NCI-H187 (cell line): ENCODE data around the gene NR1H4.
"Not testable (repeated sequence)": the region's sequence is repeated elsewhere in the genome, so short reads cannot be mapped to it uniquely, and the experiment has no call there.

Experiments
- DNase-seq, 2 experiments: peaks; one replicate each; lab custom pipeline; 2025; lab: John Stamatoyannopoulos, UW

NR1H4 gene

DNA sequence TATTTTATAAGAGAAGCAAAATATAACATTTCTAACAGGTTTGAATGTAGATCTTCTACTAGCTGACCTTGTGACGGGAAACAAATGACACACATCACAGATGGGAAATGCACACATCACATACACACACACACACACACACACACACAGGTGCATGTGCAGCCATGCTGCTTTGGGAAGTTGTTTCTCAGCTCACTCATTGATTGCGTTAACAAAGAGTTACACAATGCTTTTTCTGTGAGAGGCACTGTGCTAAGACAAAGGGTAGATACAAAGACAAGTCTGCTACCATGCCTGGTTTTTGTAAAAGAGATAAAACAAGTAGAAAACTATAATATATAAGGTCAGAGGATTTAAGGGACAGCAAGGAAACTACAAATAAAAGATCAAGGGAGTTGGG, 1.3 kb upstream of the NR1H4 start:
- no peak for DNase-seq

DNA sequence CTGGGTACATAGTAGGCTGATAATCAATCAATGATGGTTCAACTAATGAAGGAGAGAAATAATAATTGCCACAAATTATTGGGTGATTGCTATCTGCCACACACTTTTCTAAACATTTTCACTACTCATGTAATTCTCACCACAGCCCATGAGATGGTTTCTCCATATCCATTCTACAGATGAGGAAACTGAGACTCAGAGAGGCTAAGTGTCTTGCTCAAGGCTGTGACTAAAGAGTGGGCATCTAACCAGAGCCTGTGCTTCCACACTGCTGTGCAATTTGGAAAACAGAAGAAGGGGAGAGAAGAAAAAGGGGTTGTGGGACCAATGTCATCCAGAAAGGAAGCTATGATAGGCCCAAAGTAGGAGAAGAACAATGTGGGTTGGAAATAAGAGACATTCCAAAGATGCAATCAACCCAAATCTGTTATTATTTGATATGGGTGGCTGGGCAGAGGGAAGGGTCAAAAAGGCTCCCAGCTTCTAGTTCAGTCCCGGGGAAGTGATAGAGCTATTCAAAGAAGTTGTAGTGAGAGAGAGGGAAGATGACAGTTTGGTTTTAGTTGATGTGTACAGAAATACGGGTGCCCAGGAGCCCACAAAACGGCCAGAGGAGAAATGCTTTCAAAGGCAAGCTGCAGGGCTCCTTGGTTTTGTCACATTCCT, 483 bp upstream of the NR1H4 start:
- no peak for DNase-seq

DNA sequence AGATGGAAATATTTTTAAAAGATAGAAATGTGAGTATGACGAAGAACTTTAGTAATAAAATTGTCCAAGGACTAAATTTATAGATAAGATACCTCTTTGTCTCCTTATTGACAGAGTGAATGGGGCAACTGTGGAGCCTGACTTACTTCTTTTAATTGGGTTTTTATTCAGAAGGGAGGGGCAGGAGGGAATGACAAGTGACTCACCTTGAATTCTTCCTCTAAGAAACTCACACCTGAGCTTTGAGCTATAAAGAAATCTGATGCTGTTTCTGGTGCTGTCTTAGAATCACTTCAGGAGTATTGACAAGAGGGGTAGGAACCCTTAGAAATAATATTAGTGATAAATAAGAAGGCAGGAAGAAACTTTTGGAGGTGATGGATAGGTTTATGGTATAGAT, 951 bp downstream of the NR1H4 start:
- DNase-seq: no peak

DNA sequence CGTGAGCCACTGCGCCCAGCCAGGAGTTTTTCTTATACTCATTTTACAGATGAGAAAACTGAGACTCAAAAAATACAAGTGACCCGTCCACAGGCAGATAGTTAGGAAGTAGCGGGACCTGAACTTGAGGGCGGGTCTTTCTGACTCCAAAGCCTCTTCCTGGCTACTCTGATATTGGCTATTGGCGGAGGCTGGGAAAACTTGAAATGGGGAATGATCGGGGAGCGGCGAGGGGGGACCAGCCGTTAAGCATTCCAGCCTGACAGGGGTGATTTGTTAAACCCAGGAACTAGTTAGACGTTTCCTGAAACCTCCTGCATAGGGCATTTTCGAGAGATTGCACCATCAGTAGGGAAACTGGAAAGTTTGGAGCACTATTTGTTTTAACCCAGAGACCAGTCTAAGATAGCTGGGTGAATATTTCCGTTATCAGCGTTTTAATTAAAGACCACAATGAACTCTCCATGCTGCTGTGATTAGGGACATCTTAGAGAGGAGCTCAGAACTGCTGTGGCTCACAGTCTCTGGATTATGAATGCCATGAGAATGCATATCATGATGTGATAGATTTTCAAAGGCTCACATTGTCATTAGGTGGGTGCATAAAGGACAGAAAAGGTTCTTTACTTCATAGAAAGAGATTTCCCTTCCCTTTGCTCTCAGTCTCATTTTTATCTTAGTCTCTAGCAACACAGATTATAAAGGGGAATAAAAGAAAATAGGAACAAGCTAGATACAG, 2.5 kb downstream of the NR1H4 start:
- DNase-seq: no peak

DNA sequence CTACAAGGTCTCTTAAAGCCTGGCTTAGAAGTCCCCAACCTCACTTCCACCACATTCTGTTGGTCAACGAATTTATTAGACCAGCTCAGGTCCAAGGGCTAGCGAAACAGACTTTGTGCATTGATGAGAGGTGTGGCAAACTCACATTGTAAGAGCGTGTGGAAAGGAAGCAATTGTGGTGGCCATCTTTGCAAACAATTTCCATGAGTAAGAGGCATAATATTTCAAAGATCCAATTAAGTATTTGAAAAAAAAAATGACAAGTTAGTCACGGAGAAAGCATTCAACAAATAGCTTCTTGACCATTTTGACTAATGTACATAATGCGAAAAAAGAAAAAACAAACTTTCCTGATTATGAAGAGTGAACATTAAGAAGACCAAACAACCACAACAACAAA, 7.4 kb downstream of the NR1H4 start:
- DNase-seq: no peak

DNA sequence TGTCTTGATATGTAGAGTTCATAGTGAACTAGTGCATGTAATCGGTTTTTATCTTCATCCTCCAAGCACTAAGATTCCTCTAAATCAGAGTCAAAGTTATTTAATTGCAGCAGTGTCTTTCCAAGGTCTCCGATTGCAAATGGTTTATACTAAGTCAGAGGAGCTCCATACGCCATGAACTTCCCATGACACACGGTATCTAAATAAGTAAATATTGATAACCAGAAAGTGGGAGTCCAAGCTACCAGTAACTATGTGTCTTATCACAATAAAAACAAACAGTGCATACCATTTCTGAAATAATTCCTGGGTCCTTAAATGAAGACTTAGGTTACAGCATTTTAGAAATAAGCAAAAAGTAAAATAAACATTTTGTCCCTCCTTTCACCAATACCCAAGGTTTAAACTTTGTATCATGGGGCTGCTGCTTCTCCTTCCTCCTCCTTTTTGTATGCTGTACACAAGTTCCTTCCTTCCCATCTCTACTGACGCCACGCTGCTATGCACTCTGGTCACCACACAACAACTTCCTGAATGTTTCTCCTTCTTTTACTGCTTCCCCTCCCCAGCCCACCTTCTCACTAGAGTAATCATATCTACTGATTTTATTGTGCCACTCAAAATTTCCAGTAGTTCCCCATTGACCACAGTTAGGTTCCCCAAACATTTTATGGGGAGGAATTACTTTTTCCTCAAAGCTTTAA, 10.7 kb downstream of the NR1H4 start:
- no peak for DNase-seq

DNA sequence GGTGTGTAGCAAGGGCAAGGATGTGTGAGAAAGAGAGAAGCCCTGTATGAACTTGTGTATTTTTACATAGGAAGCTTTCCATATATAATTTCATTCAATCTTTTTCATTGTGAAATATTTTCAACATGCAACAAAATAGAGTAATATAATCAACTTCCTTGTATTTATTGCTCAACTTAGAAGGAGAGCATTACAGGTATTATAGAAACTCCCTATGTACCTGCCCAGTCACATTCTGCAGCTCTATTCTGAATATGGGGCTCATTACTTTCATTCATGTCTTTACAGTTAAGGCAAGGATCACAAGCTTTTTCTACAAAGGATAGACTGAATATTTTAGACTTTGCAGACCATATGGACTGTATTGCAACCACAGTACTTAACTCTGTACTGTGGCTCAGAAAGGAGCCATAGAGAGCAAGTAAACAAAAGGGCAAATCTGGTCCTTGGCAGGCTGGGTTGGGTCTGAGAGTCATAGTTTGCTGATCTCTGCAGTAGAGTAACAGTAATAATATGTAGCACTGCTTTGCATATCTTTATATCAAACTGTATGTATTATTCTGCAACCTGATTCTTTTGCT, 11.3 kb downstream of the NR1H4 start:
- DNase-seq: no peak

DNA sequence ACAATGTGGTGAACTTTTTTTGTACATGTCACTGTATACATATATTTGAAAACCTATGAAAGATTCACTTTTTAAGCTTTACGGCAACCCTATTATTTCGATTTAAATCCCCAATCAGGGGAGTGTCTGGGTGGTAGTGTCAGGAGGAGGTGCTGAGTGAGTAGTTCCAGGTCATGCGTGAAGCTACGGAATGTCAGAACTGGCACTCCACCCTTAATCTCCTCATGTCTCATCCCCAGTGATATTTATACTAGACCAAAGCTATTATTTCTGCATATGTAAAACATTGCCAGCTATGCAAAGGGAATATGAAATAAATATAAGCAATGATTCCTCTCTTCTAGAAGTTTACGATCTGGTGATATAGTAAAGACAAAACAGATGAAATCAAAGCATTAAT, 12.3 kb downstream of the NR1H4 start:
- DNase-seq: no peak

DNA sequence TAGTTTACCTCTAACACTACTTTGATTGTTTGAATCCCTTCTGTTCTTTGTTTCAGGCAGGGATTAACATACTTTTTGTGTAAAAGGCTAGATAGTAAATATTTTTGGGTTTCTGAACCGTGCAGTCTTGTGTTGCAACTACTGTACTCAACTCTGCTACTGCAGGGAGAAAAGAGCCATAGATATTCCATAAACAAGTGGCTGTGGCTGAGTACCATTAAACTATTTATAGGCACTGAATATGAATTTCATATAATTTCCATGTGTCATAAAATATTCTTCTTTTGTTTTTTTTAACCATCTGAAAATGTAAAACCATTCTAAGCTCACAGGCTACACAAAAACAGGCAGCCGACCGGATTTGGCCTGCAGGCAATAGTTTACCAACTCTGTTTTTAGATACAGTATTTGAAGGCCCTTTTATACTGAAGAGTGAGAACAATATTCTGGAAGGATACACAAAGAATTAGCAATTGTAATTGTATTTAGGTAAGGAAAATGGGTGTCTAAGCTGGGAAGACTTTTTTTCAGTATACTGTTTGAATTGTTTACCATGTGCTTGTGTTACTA, 15.7 kb downstream of the NR1H4 start:
- no peak for DNase-seq

DNA sequence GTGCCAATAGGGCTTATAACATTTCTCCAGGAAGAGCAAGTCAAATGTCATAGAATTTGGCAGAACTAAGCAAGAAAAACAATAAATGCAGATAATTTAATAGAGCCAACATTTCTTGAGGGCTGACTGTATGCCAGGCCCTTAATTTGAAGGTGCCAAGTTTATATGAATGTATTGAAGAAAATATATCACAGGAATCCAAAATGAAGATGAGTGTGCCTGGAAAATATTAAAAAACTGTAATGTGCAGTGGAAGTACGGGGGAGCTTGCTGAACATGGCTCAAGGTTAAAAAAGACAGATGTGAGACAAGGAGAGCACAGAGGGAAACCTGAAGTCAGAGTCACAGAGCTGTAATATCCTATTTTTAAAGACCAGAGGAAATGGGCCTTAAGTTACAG, 16.4 kb downstream of the NR1H4 start:
- no peak for DNase-seq

DNA sequence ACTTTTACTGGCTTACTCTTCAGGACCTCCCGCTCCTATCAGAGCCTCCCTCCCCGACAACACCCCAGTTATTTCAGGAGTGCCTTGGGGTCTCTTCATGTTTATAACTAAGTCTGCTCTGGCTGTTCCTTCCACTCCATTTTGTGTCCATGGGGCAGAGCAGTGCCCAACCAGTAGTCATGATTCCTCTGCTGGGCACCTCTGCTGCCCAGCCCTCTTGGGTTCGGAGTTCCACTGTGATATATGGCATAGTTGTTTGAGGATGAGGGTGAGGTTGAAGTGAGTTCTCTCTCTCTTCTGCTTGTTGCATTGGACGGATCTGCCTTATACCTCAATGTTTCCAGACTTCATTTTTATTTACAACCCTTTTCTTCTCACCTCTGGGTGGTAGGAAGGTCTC, 17.4 kb downstream of the NR1H4 start:
- DNase-seq: no peak

DNA sequence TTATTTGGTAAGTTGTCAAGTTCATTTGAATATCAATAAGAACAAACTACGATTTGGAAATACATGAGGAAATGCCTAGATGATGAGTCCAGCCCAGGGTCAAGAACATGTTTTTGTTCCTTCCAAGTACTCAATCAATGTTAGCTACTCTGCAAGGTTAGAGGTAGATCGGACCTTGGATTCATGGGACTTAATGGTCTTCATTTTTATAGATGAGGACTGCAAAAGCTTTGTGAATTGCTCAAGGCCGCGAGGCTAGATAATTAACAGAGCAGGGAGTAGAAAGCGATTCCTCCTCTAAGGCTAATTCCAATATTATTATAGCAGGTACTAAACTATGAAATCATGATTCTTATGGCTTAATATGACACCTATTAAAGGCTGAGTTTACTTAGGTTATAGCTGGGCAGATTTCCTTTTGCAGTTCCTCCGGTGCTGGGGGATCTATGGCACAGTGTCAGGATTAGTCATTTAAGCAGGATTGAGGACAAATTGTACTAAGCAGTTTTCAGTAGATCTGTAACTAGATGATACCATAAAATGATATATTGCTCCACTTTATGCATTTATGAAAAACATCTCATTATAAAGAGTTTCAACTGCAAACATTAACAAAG, 19.8 kb downstream of the NR1H4 start:
- no peak for DNase-seq

DNA sequence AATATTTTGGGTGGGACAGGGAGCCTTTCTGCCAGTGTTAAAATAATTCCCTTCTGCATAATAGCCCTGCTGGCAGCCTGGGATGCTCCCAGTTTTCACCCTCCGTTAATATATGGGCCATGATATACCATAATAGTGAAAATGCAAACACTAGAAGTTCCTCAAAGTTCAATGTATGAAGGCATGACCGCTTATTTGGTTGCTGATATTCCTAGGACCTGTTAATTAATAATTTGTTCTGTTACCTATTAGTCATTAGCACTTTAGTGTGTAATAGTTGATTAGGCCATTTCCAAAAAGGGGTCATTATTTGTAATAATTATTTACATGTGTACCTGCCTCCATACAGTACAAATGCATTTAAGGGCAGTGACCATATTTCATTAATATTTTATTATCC, 20.4 kb downstream of the NR1H4 start:
- DNase-seq: no peak

DNA sequence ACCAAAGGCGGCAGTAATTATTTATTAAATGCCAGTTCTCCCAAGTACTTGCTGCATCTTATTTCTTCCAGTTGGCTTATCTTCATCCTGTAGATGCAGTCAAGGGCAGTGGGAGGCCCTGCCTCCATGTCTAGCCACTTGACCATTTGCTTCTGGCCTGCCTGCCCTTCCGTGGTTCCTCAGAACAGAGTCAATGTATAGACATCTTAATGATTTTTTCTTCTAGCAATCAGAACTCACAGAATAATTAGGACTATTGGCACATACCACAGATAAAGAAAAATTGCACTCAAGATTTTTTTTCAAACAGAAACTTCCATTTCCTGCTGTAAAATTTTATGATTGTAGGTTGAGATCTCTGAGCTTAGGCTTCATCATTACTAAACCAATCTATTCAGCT, 20.9 kb downstream of the NR1H4 start:
- DNase-seq: no peak

DNA sequence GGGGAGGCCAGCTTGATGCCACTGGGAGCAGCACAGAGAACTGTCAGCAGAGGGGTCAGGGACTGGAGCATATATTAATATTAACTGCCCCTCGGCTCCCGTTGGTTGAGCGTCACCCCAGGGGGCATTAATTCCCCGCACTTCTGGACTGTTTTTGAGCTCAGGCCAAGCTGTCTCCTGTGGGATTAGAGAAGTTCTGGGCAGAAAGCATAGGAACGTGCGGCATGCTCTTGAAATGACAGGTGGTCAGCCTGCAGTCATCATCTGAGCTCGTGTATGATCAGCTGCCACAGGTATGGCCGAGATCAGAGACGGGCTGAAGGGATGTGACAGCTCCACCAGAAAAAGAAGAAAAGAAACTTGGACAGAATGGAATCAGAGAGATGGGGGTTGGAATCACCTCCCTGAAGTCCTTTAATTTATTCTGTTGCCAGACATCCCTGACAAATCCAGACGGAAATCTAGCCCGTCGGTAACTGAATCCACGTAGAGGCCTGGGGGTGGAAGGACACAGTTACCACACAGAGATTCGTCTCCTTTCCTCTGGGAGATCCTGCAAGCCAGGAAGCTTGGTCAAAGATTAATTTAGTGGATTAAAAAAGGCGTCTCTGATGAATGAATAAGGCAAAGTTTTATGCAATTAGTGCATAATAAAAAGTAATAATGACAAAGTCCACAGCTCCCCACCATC, 23.6 kb downstream of the NR1H4 start:
- DNase-seq: no peak

DNA sequence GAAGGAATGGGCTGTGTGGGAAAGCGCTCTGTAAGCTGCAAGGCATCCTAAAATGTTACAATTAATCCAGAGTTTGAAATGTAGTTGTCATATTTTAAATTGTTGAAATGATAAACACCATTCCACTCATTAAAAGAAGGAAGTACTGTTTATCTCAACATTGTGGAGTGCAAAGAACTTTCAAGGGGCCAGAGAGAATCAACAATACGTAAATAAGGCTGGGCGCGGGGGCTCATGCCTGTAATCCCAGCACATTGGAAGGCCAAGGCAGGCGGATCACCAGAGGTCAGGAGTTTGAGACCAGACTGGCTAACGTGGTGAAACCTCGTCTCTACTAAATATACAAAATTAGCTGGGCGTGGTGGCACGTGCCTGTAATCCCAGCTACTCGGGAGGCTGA, 24.5 kb downstream of the NR1H4 start:
- DNase-seq: no peak

DNA sequence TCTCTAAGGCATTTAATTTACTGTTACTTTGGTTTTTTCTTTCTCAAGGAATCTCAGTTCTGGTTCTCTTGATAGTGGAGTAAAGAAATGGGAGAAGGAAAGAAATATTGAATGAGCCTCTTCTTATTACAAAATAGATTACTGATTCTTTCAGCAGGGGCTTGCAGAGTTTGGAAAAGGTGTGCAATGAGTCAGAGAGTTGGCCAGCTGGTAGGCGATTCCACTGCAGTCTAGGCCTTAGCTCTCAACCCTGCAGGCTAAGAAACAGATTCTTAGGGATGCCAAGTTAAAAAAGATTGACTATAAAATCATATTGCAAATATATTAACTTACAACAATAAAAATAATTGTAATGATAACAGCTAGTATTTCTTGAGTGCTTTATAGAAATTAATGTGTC, 25.8 kb downstream of the NR1H4 start:
- DNase-seq: no peak

DNA sequence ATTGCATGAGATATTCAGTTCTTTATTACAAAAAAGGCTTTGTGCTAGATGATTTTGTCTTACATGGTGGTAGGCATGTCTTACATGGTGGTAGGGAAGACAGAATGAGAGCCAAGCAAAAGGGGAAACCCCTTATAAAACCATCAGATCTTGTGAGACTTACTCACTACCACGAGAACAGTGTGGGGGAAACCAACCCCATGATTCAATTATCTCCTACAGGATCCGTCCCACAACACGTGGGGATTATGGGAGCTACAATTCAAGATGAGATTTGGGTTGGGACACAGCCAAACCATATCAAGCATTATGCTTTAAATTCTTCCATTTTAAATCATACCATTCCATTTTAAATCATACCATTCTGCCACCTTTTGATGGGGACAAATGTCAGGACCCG, 29.1 kb downstream of the NR1H4 start:
- DNase-seq: not testable (repeated sequence)

DNA sequence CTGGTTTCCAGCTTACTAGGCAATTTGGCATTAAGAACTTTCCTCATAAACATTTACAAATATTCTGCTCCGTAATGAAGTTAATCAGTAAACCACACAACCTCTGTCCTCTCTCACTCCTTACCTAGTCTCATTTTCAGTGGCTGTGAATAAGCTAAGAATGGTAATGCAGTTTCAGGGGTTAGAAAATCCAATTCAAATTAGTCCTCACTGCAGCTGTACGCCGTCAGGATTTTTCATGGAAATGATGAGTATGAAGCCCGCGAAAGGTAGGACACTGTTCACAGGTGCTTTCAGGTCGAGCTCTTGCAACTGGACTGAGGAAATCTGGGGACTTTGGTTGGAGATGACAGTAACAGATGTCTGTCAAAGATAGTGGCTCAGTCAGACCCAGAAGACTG, 29.6 kb downstream of the NR1H4 start:
- DNase-seq: no peak

DNA sequence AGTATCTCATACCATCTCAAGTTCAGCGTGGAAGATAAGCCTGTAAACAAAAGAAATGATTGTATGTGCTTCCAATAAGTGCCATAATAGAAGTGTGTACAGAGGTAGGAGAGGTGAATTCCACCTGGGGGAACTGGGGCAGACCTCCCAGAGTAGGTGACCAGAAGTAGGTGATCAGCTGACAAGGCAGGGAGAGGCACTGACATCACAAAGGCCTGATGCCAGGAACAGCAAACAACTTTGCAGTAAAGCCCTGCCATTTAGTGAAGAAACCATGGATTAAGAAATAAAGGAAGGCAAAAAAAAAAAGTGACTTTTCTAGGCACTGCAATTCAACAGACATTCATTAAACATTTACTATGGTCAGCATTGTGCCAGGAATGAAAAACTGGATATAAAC, 31.1 kb downstream of the NR1H4 start:
- DNase-seq: no peak

DNA sequence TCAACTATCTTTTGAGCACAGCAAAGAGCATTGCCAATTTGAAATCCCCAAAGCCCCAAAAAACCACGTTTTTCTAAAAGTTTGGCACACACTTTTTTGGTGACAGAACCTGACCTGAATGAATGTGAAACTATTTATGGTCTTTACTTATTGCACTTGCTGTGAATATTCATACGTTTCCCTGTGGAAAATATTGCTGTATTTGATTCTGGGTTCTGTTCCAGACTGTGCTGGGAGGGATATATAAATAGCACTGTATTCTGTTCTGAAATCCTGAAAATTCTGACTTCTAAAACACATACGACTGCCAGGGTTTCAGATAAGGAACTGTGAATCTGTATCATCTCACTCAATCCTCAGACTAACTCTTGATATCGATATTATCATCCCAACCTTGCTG, 35.1 kb downstream of the NR1H4 start:
- DNase-seq: no peak

DNA sequence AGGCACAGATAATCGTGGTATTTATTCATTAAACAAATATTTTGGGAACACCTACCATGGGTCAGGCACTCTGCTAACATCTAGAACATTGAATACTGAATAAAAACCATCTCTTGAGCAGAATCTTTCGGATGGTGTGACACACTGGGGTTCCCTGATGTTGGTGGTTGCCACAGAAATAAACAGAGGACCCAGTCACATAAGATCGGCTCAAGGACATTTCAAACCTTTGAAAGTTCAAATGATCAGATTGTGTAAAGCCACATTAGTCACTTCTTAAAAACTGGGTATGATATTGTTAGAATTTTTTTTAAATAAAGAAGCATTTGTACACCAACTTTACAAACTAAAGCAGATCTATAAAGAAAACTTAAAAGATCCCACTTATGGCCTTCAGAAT, 39.0 kb downstream of the NR1H4 start:
- no peak for DNase-seq
